Subcutaneous abdominal adipose tissue (tissue), 5 donors: Measurements from ENCODE around the gene KIDINS220.

Experiments
- H3K27ac ChIP-seq: one replicate; pipeline ENCODE4 v1.7.0; 2013; ENCODE audit warnings: low read depth, mild to moderate bottlenecking, inconsistent platforms, low read length, moderate library complexity
- H3K27me3 ChIP-seq, 5 donors: one replicate each; pipeline ENCODE4 v1.7.0; 2013; ENCODE audit warnings: low read length in 5 of 5, inconsistent platforms in 1 of 5; ENCODE audit not compliant: control insufficient read depth in 5 of 5, insufficient read depth in 4 of 5
- H3K36me3 ChIP-seq, 5 donors: one replicate each; pipeline ENCODE4 v1.7.0; 2013; ENCODE audit warnings: low read length in 5 of 5; ENCODE audit not compliant: control insufficient read depth in 5 of 5, insufficient read depth in 5 of 5
- H3K4me1 ChIP-seq, 5 donors: one replicate each; pipeline ENCODE4 v1.7.0; 2013; ENCODE audit warnings: low read length in 5 of 5, mild to moderate bottlenecking in 3 of 5, moderate library complexity in 1 of 5; ENCODE audit not compliant: control insufficient read depth in 5 of 5, insufficient read depth in 5 of 5
- H3K4me3 ChIP-seq, 5 donors: one replicate each; pipeline ENCODE4 v1.7.0; 2013; ENCODE audit warnings: low read length in 5 of 5, low read depth in 1 of 5
- H3K9ac ChIP-seq, 5 donors: one replicate each; pipeline ENCODE4 v1.7.0; 2013; ENCODE audit warnings: low read length in 5 of 5, mild to moderate bottlenecking in 4 of 5, moderate library complexity in 3 of 5
- H3K9me3 ChIP-seq, 5 donors: one replicate each; pipeline ENCODE4 v1.7.0; 2013; ENCODE audit warnings: low read length in 5 of 5; ENCODE audit not compliant: control insufficient read depth in 5 of 5
- donor health status: healthy.
- donor health status: healthy.
- donor health status: healthy.
- donor health status: healthy.
- donor health status: healthy.

Gene KIDINS220

DNA sequence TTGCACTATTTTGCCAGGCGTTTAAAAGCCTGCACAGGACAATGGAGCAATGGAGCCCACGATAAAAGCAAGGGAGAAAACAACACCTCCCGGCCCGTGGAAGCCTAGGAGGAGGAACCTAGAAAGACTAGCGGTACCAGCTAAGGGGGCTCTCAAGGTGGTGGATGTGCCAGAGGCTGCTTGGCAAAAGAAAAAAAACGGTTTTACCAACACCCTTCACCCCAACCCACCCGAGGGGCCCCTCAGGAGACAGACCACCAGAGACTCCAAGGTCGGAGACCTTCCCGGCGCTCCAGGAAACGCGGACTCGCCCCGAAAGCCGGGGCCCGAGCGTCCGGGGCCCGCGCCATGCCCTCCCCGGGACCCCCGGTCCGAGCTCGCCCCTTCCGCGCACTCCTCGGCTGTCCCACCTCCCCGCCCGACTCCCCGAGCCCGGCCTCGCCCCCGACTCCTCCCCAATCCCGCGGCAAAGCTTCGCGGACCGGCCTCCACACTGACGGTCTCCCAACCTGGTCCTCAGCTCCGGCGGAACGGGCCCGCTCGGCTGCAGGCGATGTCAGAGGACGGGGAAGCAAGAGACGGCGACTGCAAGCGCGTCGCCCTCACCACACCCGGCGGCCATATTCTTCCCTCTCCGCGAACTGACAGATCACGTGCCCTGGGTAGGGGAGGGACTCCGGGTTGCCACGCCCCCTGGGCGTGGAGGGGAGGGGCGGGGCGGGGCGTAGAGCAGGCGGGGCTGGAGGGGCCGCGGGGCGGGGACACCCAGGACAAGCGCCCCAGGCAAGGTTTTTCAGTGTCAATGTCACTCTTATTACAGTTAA, at the start of gene KIDINS220:
KIDINS220 (minus strand) TSS at position 643 of the 824 bp plus-strand sequence. CDS start 10,520 bp downstream, outside the sequence.
- Histone ChIP-seq H3K4me1 (peaks cover 6 to 43% (median 36%) of the 10 kb centered on the region in 5 donors), H3K36me3 (no peaks in the 10 kb centered on the region), H3K27me3 (peaks cover 0 to 2% (median 0%) of the 10 kb centered on the region in 5 donors), H3K9me3 (no peaks in the 10 kb centered on the region), H3K9ac (peak within 1 kb of the TSS; percentile 28 to 95 (median 89)), H3K27ac (peak within 1 kb of the TSS; percentile 30), H3K4me3 (peak within 1 kb of the TSS; percentile 92 to 95 (median 94))

DNA sequence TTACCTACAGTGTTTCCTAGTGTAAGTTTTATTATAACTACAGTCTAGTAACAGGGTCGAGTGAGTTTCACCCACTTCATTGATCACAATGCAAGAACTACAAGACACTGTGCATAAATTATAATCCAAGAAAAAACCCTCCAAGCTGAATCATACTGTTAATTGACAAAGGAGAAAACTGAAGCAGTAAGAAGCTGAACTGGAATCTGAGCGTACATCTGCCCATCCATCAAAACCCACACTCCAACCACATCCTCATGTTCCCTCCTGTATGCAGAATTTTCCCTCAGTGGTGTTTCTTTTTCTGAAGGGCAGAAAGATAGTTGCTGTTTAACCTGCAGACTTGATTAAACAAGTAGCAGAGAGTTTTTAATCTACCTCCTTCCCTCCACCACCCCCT, 49.5 kb upstream of the KIDINS220 start:
- Histone ChIP-seq H3K4me3 (no peak overlapping the region), H3K36me3 (no peaks in the 10 kb centered on the region), H3K27me3 (no peaks in the 10 kb centered on the region), H3K4me1 (no peaks in the 10 kb centered on the region), H3K9me3 (no peaks in the 10 kb centered on the region), H3K27ac (no peak overlapping the region), H3K9ac (no peak overlapping the region)

- Histone ChIP-seq H3K9ac (no peak overlapping the region), H3K4me3 (no peak overlapping the region), H3K4me1 (no peaks in the 10 kb centered on the region), H3K27me3 (no peaks in the 10 kb centered on the region), H3K27ac (no peak overlapping the region), H3K9me3 (no peaks in the 10 kb centered on the region), H3K36me3 (no peaks in the 10 kb centered on the region)
These were observed 48.7 kb upstream of the KIDINS220 start for GRCh38 chr2:8886202-8886518.

DNA sequence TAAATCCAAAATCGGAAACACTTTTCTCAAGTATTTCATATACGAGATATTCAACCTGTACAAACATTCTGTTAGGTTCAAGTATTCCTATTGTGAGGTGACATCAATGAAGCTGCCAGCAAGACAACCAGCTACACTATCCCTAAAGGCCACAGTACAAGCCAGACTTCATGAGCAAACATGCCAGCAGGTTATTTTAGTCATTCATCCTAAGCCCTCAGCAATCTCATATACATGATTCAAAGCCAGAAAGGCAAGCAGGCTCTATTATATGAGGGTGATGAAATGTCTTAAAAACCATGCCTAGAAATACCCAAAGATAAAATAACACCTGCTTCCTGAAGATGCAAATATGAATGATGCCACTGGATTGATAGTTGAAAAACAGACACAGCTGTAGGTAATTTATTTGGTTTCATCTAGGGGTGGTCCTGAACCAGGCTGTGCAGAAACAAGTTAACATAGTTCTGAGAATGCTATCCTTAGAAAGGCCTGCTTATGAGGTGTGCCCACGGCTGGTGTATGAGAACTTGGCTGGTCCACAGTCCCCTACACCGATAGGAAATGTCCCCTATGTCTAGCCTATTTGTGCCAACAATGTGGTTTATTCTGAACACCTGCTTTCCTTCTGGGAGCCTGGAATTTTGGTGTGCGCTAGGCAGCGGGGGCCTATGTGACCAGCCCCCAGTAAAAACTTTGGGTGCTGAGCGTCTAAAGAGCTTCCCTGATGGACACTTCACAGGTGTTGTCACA, 48.2 kb upstream of the KIDINS220 start:
- no peak overlapping the region for H3K27ac ChIP-seq

GRCh38 chr2:8884812-8885211, 47.4 kb upstream of the KIDINS220 start:
- H3K4me3 ChIP-seq: no peak overlapping the region
- no peak overlapping the region for H3K9ac ChIP-seq
- H3K36me3 ChIP-seq: peaks cover 0 to 2% (median 0%) of the 10 kb centered on the region in 5 donors
- H3K9me3 ChIP-seq: no peaks in the 10 kb centered on the region
- H3K27me3 ChIP-seq: no peaks in the 10 kb centered on the region
- H3K4me1 ChIP-seq: no peaks in the 10 kb centered on the region
- H3K27ac ChIP-seq: no peak overlapping the region

More for the DNA sequence above, 48.2 kb upstream of the KIDINS220 start:
- H3K36me3 ChIP-seq: peaks cover 0 to 2% (median 0%) of the 10 kb centered on the region in 5 donors
- H3K4me3 ChIP-seq: no peak overlapping the region
- no peaks in the 10 kb centered on the region for H3K9me3 ChIP-seq
- no peaks in the 10 kb centered on the region for H3K27me3 ChIP-seq
- no peak overlapping the region for H3K9ac ChIP-seq
- no peaks in the 10 kb centered on the region for H3K4me1 ChIP-seq

- Histone ChIP-seq H3K9ac (no peak overlapping the region), H3K36me3 (peaks cover 0 to 2% (median 0%) of the 10 kb centered on the region in 5 donors), H3K4me3 (no peak overlapping the region), H3K27ac (no peak overlapping the region), H3K27me3 (no peaks in the 10 kb centered on the region), H3K9me3 (no peaks in the 10 kb centered on the region), H3K4me1 (no peaks in the 10 kb centered on the region)
These were observed 44.7 kb upstream of the KIDINS220 start for GRCh38 chr2:8882094-8882493.

DNA sequence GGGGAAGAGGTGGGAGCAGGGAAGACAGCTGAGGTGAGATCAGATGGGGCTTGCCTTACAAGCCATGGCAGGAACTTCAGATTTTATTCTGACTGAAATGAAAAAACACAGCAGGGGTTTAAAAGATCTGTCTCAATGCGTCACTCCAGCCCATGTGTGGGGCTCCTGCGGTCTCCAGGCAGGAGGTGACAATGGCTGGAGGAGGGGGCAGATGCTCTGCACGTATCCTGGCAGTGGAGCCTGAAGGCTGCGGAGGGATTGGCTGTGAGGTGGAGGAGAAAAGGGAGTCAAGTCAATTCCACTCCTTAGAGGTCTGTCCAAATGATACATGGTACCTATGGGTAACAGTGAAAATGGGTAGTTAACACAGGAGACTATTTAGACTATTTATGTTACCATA, 40.5 kb upstream of the KIDINS220 start:
- no peaks in the 10 kb centered on the region for H3K9me3 ChIP-seq
- H3K27me3 ChIP-seq: no peaks in the 10 kb centered on the region
- H3K9ac ChIP-seq: no peak overlapping the region
- no peak overlapping the region for H3K27ac ChIP-seq
- H3K36me3 ChIP-seq: peaks cover 0 to 2% (median 0%) of the 10 kb centered on the region in 5 donors
- H3K4me1 ChIP-seq: no peaks in the 10 kb centered on the region
- no peak overlapping the region for H3K4me3 ChIP-seq

- Histone ChIP-seq H3K4me3 (no peak overlapping the region), H3K27ac (no peak overlapping the region), H3K4me1 (no peaks in the 10 kb centered on the region), H3K9me3 (no peaks in the 10 kb centered on the region), H3K27me3 (no peaks in the 10 kb centered on the region), H3K9ac (no peak overlapping the region), H3K36me3 (peaks cover 0 to 2% (median 0%) of the 10 kb centered on the region in 5 donors)
These were observed 39.9 kb upstream of the KIDINS220 start for GRCh38 chr2:8877332-8877731.

GRCh38 chr2:8876628-8877027, 39.2 kb upstream of the KIDINS220 start:
- Histone ChIP-seq H3K4me3 (no peak overlapping the region), H3K4me1 (no peaks in the 10 kb centered on the region), H3K9ac (no peak overlapping the region), H3K27ac (no peak overlapping the region), H3K27me3 (no peaks in the 10 kb centered on the region), H3K9me3 (no peaks in the 10 kb centered on the region), H3K36me3 (peaks cover 0 to 2% (median 0%) of the 10 kb centered on the region in 5 donors)

DNA sequence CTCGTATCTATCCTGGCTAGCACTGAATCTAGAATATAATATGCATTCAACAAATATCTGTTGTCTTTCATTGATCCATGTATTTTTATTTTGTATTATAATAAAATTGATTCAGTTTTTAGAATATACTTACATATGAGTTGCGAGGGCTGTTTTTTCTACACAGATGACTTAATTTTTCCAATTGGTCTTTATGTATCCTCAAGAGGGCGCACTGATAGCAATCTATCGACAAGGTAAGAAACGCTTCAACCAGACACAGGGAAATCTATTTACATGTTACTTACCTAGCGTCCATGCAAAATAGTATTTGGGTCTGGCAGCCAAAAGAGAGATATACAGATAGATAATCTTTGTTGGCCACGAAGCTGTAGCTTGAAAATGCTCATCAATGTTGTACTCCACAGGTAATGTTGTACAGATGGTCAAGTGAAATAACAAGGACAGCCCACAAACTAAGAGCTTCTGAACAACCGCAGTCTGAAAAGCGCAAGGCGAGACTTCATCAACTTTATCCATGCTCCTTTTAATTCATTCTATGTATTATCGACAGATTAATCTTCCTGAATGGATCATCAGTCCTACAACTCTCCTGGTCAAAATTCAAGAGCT, 35.5 kb upstream of the KIDINS220 start:
- H3K27ac ChIP-seq: no peak overlapping the region
- H3K4me3 ChIP-seq: no peak overlapping the region
- H3K36me3 ChIP-seq: peaks cover 0 to 2% (median 0%) of the 10 kb centered on the region in 5 donors
- no peaks in the 10 kb centered on the region for H3K9me3 ChIP-seq
- no peaks in the 10 kb centered on the region for H3K4me1 ChIP-seq
- no peaks in the 10 kb centered on the region for H3K27me3 ChIP-seq
- no peak overlapping the region for H3K9ac ChIP-seq
